Mammary epithelial cell (primary cell): ENCODE measurements around the gene NHS.

Source experiments
- EZH2 ChIP-seq: IDR thresholded peaks from 2 replicates; pipeline ENCODE4 v1.6.1; 2012; ENCODE audit warnings: low read length, inconsistent platforms, borderline replicate concordance
- TF ChIP-seq, protein P1 (sequence below), 2 donors: IDR thresholded peaks in 1 of 2; conservative IDR thresholded peaks in 1 of 2; 2 replicates each; pipeline ENCODE4 v1.5.1; 2011 to 2012; ENCODE audit warnings: inconsistent platforms in 2 of 2, low read length in 2 of 2, mild to moderate bottlenecking in 2 of 2, control low read depth in 1 of 2, low read depth in 1 of 2; ENCODE audit not compliant: insufficient read depth in 1 of 2; ENCODE audit errors: extremely low read depth in 1 of 2

DNA sequence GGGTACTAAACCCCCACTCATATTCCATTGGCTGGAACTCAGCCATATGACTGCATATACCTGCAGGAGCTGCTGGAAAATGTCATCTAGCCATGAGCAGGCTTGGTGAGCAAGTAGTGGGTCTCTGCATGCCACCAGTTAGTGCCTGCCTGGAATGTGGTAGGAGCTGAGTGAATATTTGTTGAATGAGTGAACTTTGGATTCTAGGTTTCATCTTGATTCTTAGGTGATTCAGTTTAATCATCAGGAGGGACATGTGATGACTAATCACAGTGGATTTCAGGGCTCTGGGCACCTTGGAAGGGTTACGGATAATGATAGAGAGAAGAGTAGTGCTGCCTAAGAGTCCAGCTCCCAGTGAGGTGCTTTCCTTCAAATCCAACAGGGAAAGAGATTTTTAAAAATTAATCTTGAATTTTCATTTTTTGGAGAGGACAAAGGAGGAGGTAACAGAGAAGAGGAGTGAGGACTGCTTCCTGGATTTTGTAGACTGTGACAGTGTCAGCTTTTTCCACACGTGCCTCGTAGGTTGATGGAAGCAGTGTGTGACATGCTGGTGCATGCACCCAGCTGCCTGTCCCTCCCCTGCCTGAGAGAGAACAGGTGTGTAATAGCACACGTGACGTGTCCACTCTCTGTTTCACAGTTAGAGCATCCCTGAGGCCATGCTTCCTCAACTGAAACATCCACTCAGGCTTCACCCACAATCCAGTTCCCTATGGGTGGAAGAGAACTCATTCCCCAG, 30.4 kb downstream of the NHS start:
- TF ChIP-seq, protein P1, sequence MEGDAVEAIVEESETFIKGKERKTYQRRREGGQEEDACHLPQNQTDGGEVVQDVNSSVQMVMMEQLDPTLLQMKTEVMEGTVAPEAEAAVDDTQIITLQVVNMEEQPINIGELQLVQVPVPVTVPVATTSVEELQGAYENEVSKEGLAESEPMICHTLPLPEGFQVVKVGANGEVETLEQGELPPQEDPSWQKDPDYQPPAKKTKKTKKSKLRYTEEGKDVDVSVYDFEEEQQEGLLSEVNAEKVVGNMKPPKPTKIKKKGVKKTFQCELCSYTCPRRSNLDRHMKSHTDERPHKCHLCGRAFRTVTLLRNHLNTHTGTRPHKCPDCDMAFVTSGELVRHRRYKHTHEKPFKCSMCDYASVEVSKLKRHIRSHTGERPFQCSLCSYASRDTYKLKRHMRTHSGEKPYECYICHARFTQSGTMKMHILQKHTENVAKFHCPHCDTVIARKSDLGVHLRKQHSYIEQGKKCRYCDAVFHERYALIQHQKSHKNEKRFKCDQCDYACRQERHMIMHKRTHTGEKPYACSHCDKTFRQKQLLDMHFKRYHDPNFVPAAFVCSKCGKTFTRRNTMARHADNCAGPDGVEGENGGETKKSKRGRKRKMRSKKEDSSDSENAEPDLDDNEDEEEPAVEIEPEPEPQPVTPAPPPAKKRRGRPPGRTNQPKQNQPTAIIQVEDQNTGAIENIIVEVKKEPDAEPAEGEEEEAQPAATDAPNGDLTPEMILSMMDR (conservative IDR thresholded peaks at IDR 0.05 in 1 of 2, IDR thresholded peaks at IDR 0.05 in 1 of 2; ENCODE audit: extremely low read depth in 1 of 2, insufficient read depth in 1 of 2, low read depth in 1 of 2, low read length in 2 of 2), result no peak
- no peak for TF ChIP-seq EZH2
